ENCODE measurements around the gene KRAS. TPM values are rescaled to one million over a fixed set of nuclear protein-coding genes. Genes with fewer than 3 reads are reported as not detected.
"Not testable (repeated sequence)": the region's sequence is repeated elsewhere in the genome, so short reads cannot be mapped to it uniquely, and the experiment has no call there.

Gene KRAS
- 10.2 TPM for total RNA-seq

DNA sequence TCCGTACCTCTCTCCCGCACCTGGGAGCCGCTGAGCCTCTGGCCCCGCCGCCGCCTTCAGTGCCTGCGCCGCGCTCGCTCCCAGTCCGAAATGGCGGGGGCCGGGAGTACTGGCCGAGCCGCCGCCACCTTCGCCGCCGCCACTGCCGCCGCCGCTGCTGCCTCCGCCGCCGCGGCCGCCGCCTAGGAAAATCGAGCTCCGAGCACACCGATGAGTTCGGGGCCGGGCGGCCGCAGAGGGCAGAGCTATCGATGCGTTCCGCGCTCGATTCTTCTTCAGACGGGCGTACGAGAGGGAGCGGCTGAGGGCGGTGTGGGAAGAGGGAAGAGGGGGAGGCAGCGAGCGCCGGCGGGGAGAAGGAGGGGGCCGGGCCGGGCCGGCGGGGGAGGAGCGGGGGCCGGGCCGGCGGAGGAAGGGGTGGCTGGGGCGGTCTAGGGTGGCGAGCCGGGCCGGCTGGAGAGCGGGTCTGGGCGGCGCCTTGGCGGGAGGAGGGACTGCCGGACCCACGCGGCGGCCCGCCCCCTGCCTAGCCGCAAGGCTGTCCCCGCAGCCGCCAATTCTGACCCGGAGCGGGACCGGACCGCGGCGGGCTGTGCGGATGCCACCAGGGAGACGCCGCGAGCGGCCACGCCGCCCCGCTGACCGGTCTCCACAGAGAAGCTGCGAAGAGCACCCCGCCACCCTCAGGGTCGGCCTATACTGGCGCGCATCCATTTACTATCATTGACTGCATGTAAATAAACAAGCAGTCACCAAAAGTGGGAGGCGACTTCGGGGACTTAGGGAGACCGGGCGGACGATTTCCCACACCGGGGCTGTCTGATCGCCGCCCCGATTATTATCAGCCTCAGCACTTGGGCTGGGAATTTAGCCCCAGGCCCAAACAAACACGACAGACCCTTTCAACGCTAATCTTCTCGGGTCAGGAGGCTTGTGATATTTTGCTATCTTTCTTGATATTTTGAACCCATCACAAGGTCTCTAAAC, at the start of gene KRAS:
Gene KRAS (minus strand): TSS at position 186 of the 987 bp plus-strand sequence.
- DNase-seq (ENCODE audit: low spot score) = peak; percentile 98
- ATAC-seq = peak; percentile 90

DNA sequence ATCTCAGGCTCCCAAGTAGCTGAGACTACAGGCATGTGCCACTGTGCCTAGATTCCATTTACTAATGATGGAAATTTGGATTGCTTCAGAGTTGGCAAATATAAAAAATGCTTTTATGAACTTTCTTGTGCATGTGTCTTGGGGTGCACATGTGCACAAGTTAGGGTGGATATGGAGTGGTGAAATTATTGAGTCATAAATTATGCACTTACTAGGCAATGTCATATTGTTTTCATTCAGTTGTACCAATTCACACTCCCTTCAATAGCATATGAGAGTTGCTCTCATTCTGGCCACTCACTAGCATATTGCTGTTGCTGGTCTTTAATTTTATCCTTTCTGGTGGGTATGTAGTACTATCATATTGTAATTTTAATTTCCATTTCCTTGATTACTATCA, 45.7 kb upstream of the KRAS start:
- no peak for ATAC-seq

DNA sequence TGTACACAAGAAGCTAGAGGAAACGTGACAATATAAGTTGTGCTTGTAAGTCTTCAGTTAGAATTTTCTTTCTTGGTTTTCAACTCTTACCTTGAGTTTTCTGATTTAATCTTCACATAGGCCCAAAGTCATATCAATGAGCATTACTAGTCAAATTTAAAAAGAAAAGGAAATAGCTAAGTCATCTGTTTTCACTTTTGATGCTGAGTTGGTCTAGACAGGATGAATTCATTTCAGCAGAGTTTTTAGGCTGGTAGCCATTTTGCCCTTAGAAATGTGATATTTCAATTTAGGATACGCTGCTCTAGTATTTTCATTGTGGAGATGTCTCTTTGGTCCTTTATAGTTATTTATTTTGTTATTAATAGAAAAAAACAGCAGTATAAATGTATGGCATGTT, 44.6 kb upstream of the KRAS start:
- no peak for DNase-seq (ENCODE audit: low spot score)
- no peak for ATAC-seq

More for the DNA sequence above, 45.7 kb upstream of the KRAS start:
- no peak for DNase-seq (ENCODE audit: low spot score)

DNA sequence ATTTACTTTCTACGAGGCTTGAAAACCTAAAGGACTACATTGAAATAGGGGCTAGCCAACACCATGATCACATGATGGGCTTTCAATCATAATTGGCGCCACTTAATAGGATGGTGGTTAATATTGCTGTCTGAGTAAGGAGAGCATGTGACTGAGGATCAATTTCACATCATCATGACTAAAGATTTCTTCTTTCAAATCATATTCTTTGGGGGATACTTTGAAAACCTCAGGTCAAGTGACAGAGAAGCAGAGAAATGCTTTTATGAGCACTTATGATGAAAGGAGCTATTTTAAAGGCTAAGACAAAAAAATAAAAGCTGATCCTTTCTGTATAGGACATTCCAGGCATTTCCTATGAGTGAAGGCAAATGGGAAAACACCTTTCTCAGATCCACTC, 42.9 kb upstream of the KRAS start:
- ATAC-seq (no peak), DNase-seq (ENCODE audit: low spot score) (no peak)

GRCh38 chr12:25292810-25293221, 42.1 kb upstream of the KRAS start:
- not testable (repeated sequence) for DNase-seq (ENCODE audit: low spot score); ATAC-seq

GRCh38 chr12:25287610-25288009, 36.9 kb upstream of the KRAS start:
- DNase-seq (ENCODE audit: low spot score) = no peak
- ATAC-seq = no peak

GRCh38 chr12:25286837-25287236, 36.1 kb upstream of the KRAS start:
- DNase-seq (ENCODE audit: low spot score) (no peak), ATAC-seq (no peak)

DNA sequence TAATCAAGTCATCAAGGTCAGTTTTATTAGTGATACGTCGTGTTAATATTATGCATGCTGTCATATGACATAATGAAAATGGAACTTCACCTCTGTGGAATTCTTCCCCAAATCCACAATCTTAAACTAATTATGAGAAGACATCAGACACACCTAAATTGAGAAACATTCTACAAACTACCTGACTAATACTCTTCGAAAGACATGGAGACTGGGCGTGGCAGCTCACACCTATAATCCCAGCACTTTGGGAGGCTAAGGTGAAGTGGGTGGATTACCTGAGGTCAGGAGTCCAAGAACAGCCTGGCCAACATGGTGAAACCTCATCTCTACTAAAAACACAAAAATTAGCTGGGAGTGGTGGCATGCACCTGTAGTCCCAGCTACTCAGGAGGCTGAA, 33.3 kb upstream of the KRAS start:
- DNase-seq (ENCODE audit: low spot score) (no peak), ATAC-seq (no peak)

GRCh38 chr12:25283006-25283405, 32.3 kb upstream of the KRAS start:
- no peak for DNase-seq (ENCODE audit: low spot score)
- no peak for ATAC-seq

GRCh38 chr12:25280082-25280481, 29.4 kb upstream of the KRAS start:
- ATAC-seq = no peak
- DNase-seq (ENCODE audit: low spot score) = no peak

GRCh38 chr12:25278269-25278668, 27.5 kb upstream of the KRAS start:
- ATAC-seq (no peak), DNase-seq (ENCODE audit: low spot score) (no peak)

DNA sequence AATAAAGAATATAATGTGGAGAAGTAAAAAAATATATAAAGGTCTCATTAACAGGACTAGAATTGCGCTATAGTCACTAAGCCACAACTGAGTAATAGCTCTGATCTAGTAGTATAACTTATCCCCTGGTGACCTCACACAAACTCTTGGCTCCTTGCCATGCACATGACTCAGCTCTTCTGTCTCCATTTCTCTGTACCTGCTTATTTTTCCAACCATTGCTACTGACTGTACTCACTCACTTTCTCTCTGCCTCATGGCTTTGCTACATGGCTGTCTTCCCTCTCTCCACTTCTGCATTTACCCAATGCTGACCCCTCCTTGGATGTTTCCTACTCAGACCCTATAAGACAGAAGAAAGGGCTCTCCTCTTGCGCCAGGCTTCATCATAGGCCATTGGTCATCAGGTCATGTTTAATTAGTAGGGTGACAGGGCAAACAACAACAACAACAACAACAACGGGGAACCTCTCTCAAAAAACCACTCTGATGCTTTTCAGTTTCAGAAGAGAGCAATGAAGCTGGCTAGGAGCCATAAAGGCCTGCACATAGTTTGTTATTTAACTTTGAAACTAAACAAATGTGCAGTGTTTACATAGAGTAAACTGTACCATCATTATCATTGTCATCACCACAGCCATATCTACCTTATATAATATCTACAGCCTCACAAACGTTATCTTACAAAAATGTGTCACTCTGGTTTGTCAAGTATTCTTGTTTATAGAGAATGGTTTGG, 25.6 kb upstream of the KRAS start:
- DNase-seq (ENCODE audit: low spot score) = no peak
- ATAC-seq = peak; percentile 52

- DNase-seq (ENCODE audit: low spot score) (no peak), ATAC-seq (no peak)
These were observed 20.9 kb upstream of the KRAS start for GRCh38 chr12:25271486-25272098.

DNA sequence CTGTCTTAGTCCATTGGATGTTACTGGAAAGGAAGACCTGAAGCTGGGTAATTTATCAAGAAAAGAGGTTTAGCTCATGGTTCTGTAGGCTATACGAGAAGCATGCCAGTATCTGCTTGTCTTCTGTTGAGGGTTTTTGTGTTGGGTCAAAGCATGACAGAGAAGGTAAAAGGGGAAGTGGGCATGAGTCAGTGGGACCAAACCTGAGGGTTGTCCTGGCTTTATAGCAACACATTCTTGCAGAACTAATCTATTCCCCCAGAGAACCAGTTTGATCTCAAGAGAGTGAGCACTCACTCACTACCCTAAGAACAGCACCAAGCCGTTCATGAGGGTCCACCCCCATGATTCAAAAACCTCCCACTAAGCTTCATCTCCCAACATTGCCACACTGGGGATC, 19.0 kb upstream of the KRAS start:
- DNase-seq (ENCODE audit: low spot score) (no peak), ATAC-seq (no peak)

DNA sequence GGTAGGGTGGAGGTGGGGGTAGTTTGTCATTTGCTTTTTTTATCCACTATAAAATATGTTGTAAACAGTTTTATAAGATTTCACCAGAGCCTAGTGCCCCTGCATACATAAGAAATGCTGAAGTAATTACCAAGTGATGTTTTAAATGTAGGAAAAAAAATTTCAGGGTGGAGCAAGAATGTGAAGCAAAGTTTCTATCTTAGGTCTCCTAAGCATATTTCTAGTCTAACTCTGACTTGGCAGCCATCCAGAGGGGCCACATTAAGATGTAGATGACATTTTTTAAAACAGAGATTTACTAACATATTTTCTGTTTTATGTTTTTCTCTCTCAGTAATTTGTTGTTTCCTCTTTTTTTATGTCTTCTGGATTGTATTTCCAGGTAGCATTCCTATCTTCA, 15.8 kb upstream of the KRAS start:
- ATAC-seq = no peak
- DNase-seq (ENCODE audit: low spot score) = no peak

DNA sequence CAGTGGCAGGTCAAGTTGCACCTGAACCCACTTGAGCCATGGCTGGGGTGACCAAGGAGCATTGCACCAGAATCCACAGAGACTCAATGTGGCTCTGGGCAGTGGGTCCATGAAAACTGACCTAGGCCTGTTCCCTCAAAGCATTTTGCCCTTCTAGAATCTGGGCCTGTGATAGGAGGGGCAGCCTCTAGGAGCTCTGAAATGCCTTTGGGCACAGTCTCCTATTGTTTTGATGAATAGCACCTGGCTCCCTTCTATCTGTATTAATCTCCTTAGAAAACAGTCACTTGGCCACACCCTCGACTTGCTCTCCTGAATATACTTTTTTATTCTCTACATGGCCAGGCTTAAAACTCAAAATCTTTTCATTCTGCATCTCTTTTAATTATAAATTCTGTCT, 14.1 kb upstream of the KRAS start:
- ATAC-seq (no peak), DNase-seq (ENCODE audit: low spot score) (no peak)

- ATAC-seq = no peak
- no peak for DNase-seq (ENCODE audit: low spot score)
These were observed 13.4 kb upstream of the KRAS start for GRCh38 chr12:25264114-25264513.

- no peak for ATAC-seq
- no peak for DNase-seq (ENCODE audit: low spot score)
These were observed 12.9 kb upstream of the KRAS start for GRCh38 chr12:25263594-25263993.

DNA sequence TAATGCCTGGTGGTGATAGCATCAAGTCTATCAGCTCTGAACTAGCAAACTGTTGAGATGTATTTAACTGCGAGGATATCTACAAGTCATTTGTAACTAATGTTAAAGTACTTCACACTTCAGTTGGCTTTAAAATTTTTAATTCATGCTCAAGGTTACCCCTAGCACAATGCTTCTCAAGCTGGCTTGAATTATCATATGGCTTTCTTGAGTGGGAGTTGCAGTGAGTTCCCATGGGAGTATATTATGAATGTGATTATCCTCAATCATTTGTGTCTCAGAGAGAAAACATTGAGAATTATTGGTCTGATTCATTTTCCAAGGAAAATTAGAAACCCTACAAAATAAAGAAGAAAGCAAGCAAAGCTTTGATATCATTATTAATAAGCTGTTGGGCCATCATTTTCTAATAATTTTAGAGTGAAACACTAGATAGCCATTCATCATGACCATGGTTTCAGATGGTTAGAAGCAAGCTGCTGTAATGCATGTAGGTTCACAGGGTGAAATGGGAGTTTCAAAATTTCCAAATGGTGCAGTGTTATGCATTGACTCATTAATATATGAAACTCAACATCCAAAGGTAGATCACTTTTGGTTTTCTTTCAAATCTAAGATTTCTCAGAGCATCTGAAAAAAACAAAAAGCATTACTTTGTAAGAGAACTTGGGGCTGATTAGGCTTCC, 11.8 kb upstream of the KRAS start:
- DNase-seq (ENCODE audit: low spot score) (no peak), ATAC-seq (no peak)

DNA sequence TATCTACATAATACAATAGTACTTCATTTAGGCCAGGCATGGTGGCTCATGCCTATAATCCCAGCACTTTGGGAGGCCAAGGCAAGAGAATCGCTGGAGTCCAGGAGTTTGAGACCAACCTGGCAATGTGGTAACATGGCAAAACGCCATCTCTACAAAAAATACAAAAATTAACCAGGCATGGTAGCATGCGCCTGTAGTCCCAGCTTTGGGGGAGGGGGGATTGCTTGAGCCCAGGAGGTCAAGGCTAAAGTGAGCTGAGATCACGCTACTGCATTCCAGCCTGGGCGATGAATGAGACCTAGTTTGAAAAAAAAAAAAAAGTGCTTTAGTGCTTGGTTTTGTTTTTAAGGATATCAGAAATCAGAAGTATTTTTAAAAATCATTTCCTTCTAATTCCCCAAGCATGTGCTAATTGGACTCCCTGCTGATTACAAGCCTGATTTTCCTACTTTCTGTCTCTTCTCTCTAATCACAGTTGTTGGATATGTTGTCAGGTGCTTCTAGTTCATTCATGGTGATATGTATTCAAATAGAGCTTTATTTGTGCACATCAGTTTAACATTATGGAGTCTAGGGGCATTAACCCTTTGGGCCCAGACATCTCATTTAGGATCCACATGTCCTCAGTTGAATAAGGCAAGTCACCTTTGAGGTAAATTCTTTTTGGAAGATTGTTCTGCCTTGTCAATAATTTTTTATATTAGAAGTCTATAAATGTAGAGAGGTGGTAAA, 7.0 kb upstream of the KRAS start:
- ATAC-seq = peak; percentile 60
- no peak for DNase-seq (ENCODE audit: low spot score)

All from left lobe of liver (tissue), 2 donors.